ENCODE results near the gene ELMOD1. TPM values are rescaled to one million over a fixed set of nuclear protein-coding genes. Genes with fewer than 3 reads are reported as not detected.
"Not testable (repeated sequence)": the region's sequence is repeated elsewhere in the genome, so short reads cannot be mapped to it uniquely, and the experiment has no call there.

Gene ELMOD1
- total and polyA plus RNA-seq, 2 donors from 2014 or later, result 0.47 to 2.6 TPM

- peak; percentile 75 for TF ChIP-seq CTCF (IDR thresholded peaks at IDR 0.05; ENCODE audit: borderline replicate concordance, extremely low read depth, insufficient read depth)
These were observed 14.2 kb upstream of the ELMOD1 start for GRCh38 chr11:107576497-107577345.

DNA sequence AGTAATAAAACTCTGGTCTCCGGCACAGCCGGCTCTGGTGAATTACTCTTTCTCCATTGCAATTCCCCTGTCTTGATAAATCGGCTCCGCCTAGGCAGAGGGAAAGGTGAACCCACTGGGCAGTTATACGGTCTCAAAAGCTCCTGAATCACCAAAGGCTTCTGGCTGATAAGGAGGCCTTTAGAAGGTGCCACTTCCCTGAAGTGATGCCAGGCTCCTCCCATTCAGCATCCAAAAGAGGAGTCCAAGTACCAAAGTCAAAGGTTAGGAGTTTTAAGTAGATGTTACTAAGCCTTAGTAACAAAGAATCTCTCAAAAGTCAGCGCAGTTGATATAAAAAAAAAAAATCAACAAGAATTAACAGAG, 13.6 kb upstream of the ELMOD1 start:
- FAIRE-seq, result no peak
- no peaks in the 10 kb centered on the region for H3K9me3 ChIP-seq (ENCODE audit: control insufficient read depth in 2 of 3, insufficient read depth in 1 of 3, low read length in 3 of 3)

More at GRCh38 chr11:107576497-107577345, 14.2 kb upstream of the ELMOD1 start:
- FAIRE-seq, result peak; percentile 62
- H3K27me3 ChIP-seq (ENCODE audit: control insufficient read depth, insufficient read depth, low read length); H3K9ac ChIP-seq (ENCODE audit: low read length in 3 of 3); H3K4me1 ChIP-seq (ENCODE audit: control insufficient read depth in 2 of 3, insufficient read depth in 2 of 3, low read depth in 1 of 3, low read length in 3 of 3); H3K4me3 ChIP-seq (ENCODE audit: low read length in 3 of 3); intact Hi-C loops (cut with DNase I); H3K27ac ChIP-seq (ENCODE audit: low read depth in 2 of 2, low read length in 2 of 2); H3K9me3 ChIP-seq (ENCODE audit: control insufficient read depth in 2 of 3, insufficient read depth in 1 of 3, low read length in 3 of 3); H3K36me3 ChIP-seq (ENCODE audit: control insufficient read depth in 2 of 3, insufficient read depth in 3 of 3, low read length in 3 of 3): not testable (repeated sequence)
- peak in 3 of 5 donors; percentile 32 to 69 (median 48) for DNase-seq

DNA sequence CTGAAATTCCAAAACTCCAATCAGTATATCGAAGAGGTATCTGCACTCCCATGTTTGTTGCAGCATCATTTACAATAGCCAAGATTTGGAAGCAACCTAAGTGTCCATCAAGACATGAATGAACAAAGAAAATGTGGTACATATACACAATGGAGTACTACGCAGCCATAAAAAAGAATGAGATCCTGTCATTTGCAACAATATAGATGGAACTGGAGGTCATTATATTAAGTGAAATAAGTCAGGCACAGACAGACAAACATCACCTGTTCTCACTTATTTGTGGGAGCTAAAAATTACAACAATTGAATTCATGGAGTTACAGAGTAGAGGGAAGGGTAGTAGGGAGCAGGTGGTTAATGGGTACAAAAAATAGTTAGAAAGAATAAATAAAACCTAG, 11.8 kb upstream of the ELMOD1 start:
- H3K4me1 ChIP-seq (ENCODE audit: control insufficient read depth in 2 of 3, insufficient read depth in 2 of 3, low read depth in 1 of 3, low read length in 3 of 3); H3K27ac ChIP-seq (ENCODE audit: low read depth in 2 of 2, low read length in 2 of 2); H3K27me3 ChIP-seq (ENCODE audit: control insufficient read depth, insufficient read depth, low read length); H3K9me3 ChIP-seq (ENCODE audit: control insufficient read depth in 2 of 3, insufficient read depth in 1 of 3, low read length in 3 of 3); FAIRE-seq; H3K36me3 ChIP-seq (ENCODE audit: control insufficient read depth in 2 of 3, insufficient read depth in 3 of 3, low read length in 3 of 3); DNase-seq; H3K9ac ChIP-seq (ENCODE audit: low read length in 3 of 3); intact Hi-C loops (cut with DNase I); H3K4me3 ChIP-seq (ENCODE audit: low read length in 3 of 3): not testable (repeated sequence)

More for the DNA sequence above, 13.6 kb upstream of the ELMOD1 start:
- no peak overlapping the region for H3K27ac ChIP-seq (ENCODE audit: low read depth in 2 of 2, low read length in 2 of 2)
- intact Hi-C loops (cut with DNase I), result no loop called here
- no peak overlapping the region for H3K9ac ChIP-seq (ENCODE audit: low read length in 3 of 3)
- no peak for DNase-seq
- no peak for TF ChIP-seq CTCF (IDR thresholded peaks at IDR 0.05; ENCODE audit: borderline replicate concordance, extremely low read depth, insufficient read depth)
- H3K4me1 ChIP-seq (ENCODE audit: control insufficient read depth in 2 of 3, insufficient read depth in 2 of 3, low read depth in 1 of 3, low read length in 3 of 3), result no peaks in the 10 kb centered on the region
- no peaks in the 10 kb centered on the region for H3K27me3 ChIP-seq (ENCODE audit: control insufficient read depth, insufficient read depth, low read length)
- H3K36me3 ChIP-seq (ENCODE audit: control insufficient read depth in 2 of 3, insufficient read depth in 3 of 3, low read length in 3 of 3), result no peaks in the 10 kb centered on the region
- H3K4me3 ChIP-seq (ENCODE audit: low read length in 3 of 3), result no peak overlapping the region

DNA sequence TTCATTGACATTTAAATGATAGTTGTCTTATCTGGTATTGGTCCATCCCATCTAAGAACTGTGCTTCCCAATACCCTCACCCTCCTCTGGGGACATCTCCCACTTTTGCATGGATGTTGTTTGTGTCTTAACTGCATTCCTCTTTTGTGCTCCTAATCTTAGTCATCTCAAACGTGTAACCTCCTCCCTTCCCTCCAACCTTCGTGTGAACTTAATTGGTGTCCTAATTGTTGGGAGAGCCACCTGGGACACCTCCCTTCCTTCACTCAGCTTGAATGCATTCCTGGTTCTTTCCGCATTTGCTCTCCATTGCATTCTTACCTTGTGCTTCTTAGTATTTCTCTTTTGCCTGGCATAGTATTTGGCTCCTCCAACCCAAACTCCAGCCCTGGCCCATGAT, 9.8 kb upstream of the ELMOD1 start:
- Histone ChIP-seq H3K27me3 (ENCODE audit: control insufficient read depth, insufficient read depth, low read length) (peaks cover 4% of the 10 kb centered on the region), H3K4me1 (ENCODE audit: control insufficient read depth in 2 of 3, insufficient read depth in 2 of 3, low read depth in 1 of 3, low read length in 3 of 3) (no peaks in the 10 kb centered on the region), H3K9me3 (ENCODE audit: control insufficient read depth in 2 of 3, insufficient read depth in 1 of 3, low read length in 3 of 3) (no peaks in the 10 kb centered on the region), H3K4me3 (ENCODE audit: low read length in 3 of 3) (no peak overlapping the region), H3K36me3 (ENCODE audit: control insufficient read depth in 2 of 3, insufficient read depth in 3 of 3, low read length in 3 of 3) (no peaks in the 10 kb centered on the region), H3K9ac (ENCODE audit: low read length in 3 of 3) (no peak overlapping the region), H3K27ac (ENCODE audit: low read depth in 2 of 2, low read length in 2 of 2) (no peak overlapping the region)
- TF ChIP-seq CTCF (IDR thresholded peaks at IDR 0.05; ENCODE audit: borderline replicate concordance, extremely low read depth, insufficient read depth), result no peak
- FAIRE-seq (no peak), DNase-seq (no peak)
- intact Hi-C loops (cut with DNase I), result no loop called here

Data from kidney (tissue), 14 donors.